Activated naive CD4-positive, alpha-beta T cell treated with anti-CD3 and anti-CD28 coated beads, Interleukin-2, amount 50 U/mL, for 72 hours (primary cell): ENCODE measurements around the gene UBP1. TPM values are rescaled to one million over a fixed set of nuclear protein-coding genes. Genes with fewer than 3 reads are reported as not detected.
"Not testable (repeated sequence)": the region's sequence is repeated elsewhere in the genome, so short reads cannot be mapped to it uniquely, and the experiment has no call there.

Experiments used
- ATAC-seq, 2 donors: fragments of 150-1000 bp; cut with Tn5 transposase; 2 replicates each; pipeline ENCODE4 v1.10.0; 2021; ENCODE audit warnings: mild to moderate bottlenecking in 2 of 2, moderate library complexity in 2 of 2
- DNase-seq, 2 donors: peaks; one replicate each; pipeline ENCODE4 v3.0.0; 2021 to 2022; ENCODE audit warnings: low spot score in 2 of 2
- H3K27ac Mint-ChIP-seq, 2 donors: one replicate each; pipeline ENCODE4 v1.8.0; 2022; ENCODE audit warnings: mild to moderate bottlenecking in 2 of 2, mixed read lengths in 2 of 2
- H3K36me3 Mint-ChIP-seq, 2 donors: one replicate each; pipeline ENCODE4 v1.8.0; 2022; ENCODE audit warnings: mixed read lengths in 2 of 2
- H3K9me3 Mint-ChIP-seq, 2 donors: one replicate each; pipeline ENCODE4 v1.8.0; 2022; ENCODE audit warnings: mixed read lengths in 2 of 2
- total RNA-seq, 2 donors: library from RNA; stranded (reverse); gene quantifications; one replicate each; pipeline ENCODE4 v1.2.3, GENCODE V29; 2022

UBP1 gene
- total RNA-seq, 2 donors from 2014 or later, result 49.7 to 57.6 TPM

- DNase-seq (no peak), ATAC-seq (peak; percentile 79 to 85)
- H3K9me3 Mint-ChIP-seq, result peaks cover 0 to 4% of the 10 kb centered on the region in 2 donors
- peak overlapping the region; percentile 46 to 67 for H3K27ac Mint-ChIP-seq
- H3K36me3 Mint-ChIP-seq, result peaks cover 9 to 50% of the 10 kb centered on the region in 2 donors
Measured at GRCh38 chr3:33417066-33417673, 23.0 kb downstream of the UBP1 start.

DNA sequence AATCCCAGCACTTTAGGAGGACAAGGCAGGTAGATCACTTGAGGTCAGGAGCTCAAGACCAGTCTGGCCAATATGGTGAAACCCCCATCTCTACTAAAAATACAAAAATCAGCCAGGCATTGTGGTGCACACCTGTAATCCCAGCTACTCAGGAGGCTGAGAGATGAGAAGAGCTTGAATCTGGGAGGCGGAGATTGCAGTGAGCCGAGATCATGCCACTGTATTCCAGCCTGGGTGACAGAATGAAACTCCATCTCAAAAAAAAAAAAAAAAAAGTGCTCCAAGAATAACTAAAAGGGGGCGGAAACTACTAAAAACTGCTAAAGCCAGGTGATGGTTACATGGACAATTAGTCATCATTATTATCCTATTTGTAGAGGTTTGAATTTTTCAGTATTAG is 29.4 kb downstream of the UBP1 start:
- H3K36me3 Mint-ChIP-seq, result peaks cover 17 to 27% of the 10 kb centered on the region in 2 donors
- H3K27ac Mint-ChIP-seq, ATAC-seq, DNase-seq, H3K9me3 Mint-ChIP-seq: not testable (repeated sequence)

DNA sequence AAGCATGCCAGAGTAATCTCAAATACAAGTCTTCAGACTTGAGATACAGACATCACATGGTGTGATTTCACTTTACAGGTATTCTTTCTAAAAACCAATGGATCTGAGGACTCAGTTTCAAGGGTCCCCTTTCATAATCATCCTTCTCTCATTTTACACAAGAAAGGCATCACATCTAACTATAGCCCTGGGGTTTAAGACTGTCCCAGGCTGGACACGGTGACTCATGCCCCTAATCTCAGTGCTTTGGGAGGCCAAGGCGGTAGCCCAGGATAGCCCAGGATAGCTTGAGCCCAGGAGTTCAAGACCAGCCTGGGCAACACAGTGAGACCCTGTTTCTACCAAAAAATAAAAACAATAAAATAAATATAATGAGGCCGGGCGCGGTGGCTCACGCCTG is 36.4 kb downstream of the UBP1 start:
- Mint-ChIP-seq H3K27ac (no peak overlapping the region), H3K36me3 (peaks cover under 1 to 9% of the 10 kb centered on the region in 2 donors), H3K9me3 (no peaks in the 10 kb centered on the region)
- DNase-seq, result no peak
- ATAC-seq, result no peak

GRCh38 chr3:33402936-33403335 is 37.3 kb downstream of the UBP1 start:
- no peak for DNase-seq
- peak overlapping the region in 1 of 2 donors; percentile 94 for H3K27ac Mint-ChIP-seq
- no peak for ATAC-seq
- no peaks in the 10 kb centered on the region for H3K9me3 Mint-ChIP-seq
- peaks cover 0 to under 1% of the 10 kb centered on the region in 2 donors for H3K36me3 Mint-ChIP-seq

DNA sequence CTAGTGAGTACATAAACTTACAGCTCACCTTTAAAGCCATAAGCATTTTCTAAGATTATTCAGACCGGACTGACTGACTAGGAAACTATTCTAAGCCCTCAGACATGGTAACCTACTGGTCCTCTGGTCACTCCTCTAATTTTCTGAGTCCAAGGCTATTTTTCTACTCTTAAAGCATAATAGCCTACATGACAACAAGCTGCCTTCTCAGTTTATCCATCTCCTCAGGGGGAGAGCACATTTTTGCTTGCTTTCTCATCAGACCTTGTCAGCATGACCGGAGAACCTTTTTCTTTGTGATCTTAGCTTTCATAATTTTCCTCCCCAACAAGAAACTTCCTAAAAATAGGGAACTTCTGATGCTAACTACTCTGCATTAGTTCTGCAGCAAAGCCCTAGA is 38.4 kb downstream of the UBP1 start:
- no peak for ATAC-seq
- H3K36me3 Mint-ChIP-seq, result peaks cover 0 to 5% of the 10 kb centered on the region in 2 donors
- no peak for DNase-seq
- H3K9me3 Mint-ChIP-seq, result no peaks in the 10 kb centered on the region
- peak overlapping the region in 1 of 2 donors; percentile 67 for H3K27ac Mint-ChIP-seq

GRCh38 chr3:33398410-33398809 is 41.8 kb downstream of the UBP1 start:
- no peak for ATAC-seq
- DNase-seq, result no peak
- peak overlapping the region in 1 of 2 donors; percentile 30 for H3K27ac Mint-ChIP-seq
- H3K9me3 Mint-ChIP-seq, result no peaks in the 10 kb centered on the region
- H3K36me3 Mint-ChIP-seq, result peaks cover 0 to 8% of the 10 kb centered on the region in 2 donors

- Mint-ChIP-seq H3K27ac (no peak overlapping the region), H3K9me3 (no peaks in the 10 kb centered on the region), H3K36me3 (peaks cover 12 to 27% of the 10 kb centered on the region in 2 donors)
- no peak for DNase-seq
- ATAC-seq, result no peak
Measured at GRCh38 chr3:33395900-33396299, 44.3 kb downstream of the UBP1 start.

- DNase-seq, result no peak
- no peaks in the 10 kb centered on the region for H3K9me3 Mint-ChIP-seq
- H3K27ac Mint-ChIP-seq, result no peak overlapping the region
- H3K36me3 Mint-ChIP-seq, result peaks cover 12 to 40% of the 10 kb centered on the region in 2 donors
- ATAC-seq, result no peak
Measured at GRCh38 chr3:33394403-33395054, 45.7 kb downstream of the UBP1 start.

GRCh38 chr3:33392703-33393125 is 47.5 kb downstream of the UBP1 start:
- peaks cover 12 to 47% of the 10 kb centered on the region in 2 donors for H3K36me3 Mint-ChIP-seq
- H3K9me3 Mint-ChIP-seq, result no peaks in the 10 kb centered on the region
- no peak overlapping the region for H3K27ac Mint-ChIP-seq
- ATAC-seq (peak in 1 of 2 donors; percentile 19), DNase-seq (no peak)

GRCh38 chr3:33392144-33392543 is 48.1 kb downstream of the UBP1 start:
- ATAC-seq (peak in 1 of 2 donors; percentile 40), DNase-seq (no peak)
- no peaks in the 10 kb centered on the region for H3K9me3 Mint-ChIP-seq
- H3K36me3 Mint-ChIP-seq, result peaks cover 12 to 45% of the 10 kb centered on the region in 2 donors
- H3K27ac Mint-ChIP-seq, result peak overlapping the region; percentile 77 to 96

DNA sequence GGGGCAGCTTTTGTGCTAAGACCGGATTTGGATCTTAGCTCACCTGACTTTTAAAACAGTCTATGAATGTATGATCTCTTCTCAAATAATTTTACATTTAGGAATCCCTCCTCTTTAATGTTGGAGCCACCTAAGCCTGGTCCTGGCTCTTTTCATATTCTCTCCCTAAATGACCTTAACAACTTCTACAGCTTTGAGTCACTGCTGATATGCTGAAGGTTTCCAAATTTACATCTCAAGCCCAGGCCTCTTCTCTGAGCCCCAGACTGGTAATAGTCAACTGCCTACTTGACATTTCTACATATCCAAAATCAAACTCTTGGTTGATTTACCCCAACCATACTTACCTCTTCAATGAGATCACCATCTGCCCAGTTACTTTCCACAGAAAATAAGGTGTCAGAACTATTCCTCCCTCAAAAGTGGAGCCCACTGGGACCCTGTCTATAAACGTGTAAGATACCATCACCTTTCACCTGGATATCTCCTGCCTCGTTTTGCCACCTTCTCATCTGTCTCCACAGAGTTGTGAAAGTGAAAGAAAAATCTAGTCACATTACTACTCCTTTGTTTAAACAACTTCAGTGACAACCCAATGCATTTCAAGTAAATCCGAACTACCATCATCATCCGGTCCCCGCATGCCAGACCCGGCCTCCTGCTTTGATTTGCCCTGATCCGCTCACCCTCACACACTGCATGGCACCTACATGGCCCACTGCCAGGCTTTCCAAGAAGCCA is 48.8 kb downstream of the UBP1 start:
- peak in 1 of 2 donors; percentile 48 for ATAC-seq

GRCh38 chr3:33389908-33390307 is 50.3 kb downstream of the UBP1 start:
- DNase-seq, result no peak
- ATAC-seq, result no peak
- Mint-ChIP-seq H3K36me3 (peaks cover 12 to 39% of the 10 kb centered on the region in 2 donors), H3K27ac (peak overlapping the region; percentile 5 to 52), H3K9me3 (no peaks in the 10 kb centered on the region)

More for the DNA sequence above, 48.8 kb downstream of the UBP1 start:
- no peaks in the 10 kb centered on the region for H3K9me3 Mint-ChIP-seq
- H3K36me3 Mint-ChIP-seq, result peaks cover 12 to 39% of the 10 kb centered on the region in 2 donors
- DNase-seq, result no peak
- peak overlapping the region; percentile 77 to 96 for H3K27ac Mint-ChIP-seq

GRCh38 chr3:33388374-33389100 is 51.7 kb downstream of the UBP1 start:
- H3K27ac Mint-ChIP-seq, result peak overlapping the region in 1 of 2 donors; percentile 34
- DNase-seq, result no peak
- ATAC-seq, result no peak
- H3K9me3 Mint-ChIP-seq, result no peaks in the 10 kb centered on the region
- H3K36me3 Mint-ChIP-seq, result peaks cover 12 to 39% of the 10 kb centered on the region in 2 donors

- ATAC-seq, result no peak
- Mint-ChIP-seq H3K27ac (no peak overlapping the region), H3K9me3 (no peaks in the 10 kb centered on the region), H3K36me3 (peaks cover 5 to 24% of the 10 kb centered on the region in 2 donors)
- DNase-seq, result no peak
Measured at GRCh38 chr3:33386631-33387030, 53.6 kb downstream of the UBP1 start.

DNA sequence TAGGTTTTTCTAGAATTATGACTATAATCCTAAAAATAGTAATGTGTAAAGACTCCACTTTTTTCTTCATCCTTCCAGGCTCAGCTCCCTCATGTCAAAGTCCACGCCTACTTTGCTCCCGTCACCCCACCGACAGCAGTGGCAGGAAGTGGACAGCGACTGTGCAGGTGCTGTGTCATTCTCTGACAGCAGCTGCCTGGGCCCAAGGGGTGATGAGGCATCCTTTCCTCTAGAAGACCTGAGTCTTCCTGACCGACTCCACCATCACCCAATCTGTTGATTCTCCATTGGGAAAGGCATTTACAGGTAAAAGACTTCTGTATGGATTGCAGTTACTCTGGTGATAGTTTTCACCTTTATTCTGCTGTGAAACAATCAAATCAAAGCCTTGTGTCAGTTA is 54.8 kb downstream of the UBP1 start:
- H3K36me3 Mint-ChIP-seq, result peaks cover 0 to 16% of the 10 kb centered on the region in 2 donors
- ATAC-seq, result peak; percentile 83 to 96
- peak in 1 of 2 donors; percentile 31 for DNase-seq

GRCh38 chr3:33383951-33384350 is 56.3 kb downstream of the UBP1 start:
- H3K36me3 Mint-ChIP-seq, result peaks cover 0 to 4% of the 10 kb centered on the region in 2 donors
- DNase-seq (no peak), ATAC-seq (no peak)
- H3K27ac Mint-ChIP-seq, result no peak overlapping the region
- H3K9me3 Mint-ChIP-seq, result no peaks in the 10 kb centered on the region

More for the DNA sequence above, 54.8 kb downstream of the UBP1 start:
- no peaks in the 10 kb centered on the region for H3K9me3 Mint-ChIP-seq
- H3K27ac Mint-ChIP-seq, result peak overlapping the region in 1 of 2 donors; percentile 50
